ENCODE data around the gene MNT. TPM values are rescaled to one million over a fixed set of nuclear protein-coding genes. Genes with fewer than 3 reads are reported as not detected.

Gene MNT
- total and polyA plus RNA-seq, 9 of the 15 experiments (the other 6 are each of a cell fraction or from before 2014, with no cell fraction given): 0.18 to 23.8 (median 5.3) TPM

DNA sequence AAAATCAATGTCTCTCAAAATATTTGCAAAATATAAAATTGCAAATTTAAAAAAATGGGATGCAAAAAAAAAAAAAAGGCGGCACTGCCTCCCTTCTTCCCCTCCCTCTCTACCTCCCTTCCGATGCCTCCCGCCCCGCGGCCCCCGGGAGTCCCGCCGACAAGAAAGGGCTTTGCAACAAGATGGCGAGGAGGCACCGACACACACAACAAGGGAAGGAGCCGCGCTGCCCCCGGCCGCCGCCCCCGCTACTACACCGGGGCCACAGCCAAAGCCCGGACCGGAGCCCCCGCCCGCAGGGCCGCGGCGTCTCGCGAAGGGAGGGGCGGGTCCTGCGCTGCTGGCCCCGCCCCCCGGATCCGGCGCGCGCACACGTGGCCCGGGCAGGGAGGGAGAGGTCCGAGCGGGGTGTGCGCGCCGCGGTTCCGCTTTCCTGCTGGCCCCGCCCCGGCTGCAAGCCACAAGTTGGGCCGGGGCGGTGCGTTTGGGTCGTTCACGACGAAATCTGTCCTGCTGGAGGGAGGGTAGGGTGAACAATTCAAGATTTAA, at the start of gene MNT (continued):
- peak; percentile 25 for TF ChIP-seq SMAD1 (IDR thresholded peaks at IDR 0.05; ENCODE audit: low read depth, low read length, partially characterized antibody)
- no peak for TF ChIP-seq ZNF696 (CRISPR knock-in tag; conservative IDR thresholded peaks at IDR 0.05)
- TF ChIP-seq MAFK (IDR thresholded peaks at IDR 0.05; ENCODE audit: low read length): no peak
- TF ChIP-seq, protein P1, sequence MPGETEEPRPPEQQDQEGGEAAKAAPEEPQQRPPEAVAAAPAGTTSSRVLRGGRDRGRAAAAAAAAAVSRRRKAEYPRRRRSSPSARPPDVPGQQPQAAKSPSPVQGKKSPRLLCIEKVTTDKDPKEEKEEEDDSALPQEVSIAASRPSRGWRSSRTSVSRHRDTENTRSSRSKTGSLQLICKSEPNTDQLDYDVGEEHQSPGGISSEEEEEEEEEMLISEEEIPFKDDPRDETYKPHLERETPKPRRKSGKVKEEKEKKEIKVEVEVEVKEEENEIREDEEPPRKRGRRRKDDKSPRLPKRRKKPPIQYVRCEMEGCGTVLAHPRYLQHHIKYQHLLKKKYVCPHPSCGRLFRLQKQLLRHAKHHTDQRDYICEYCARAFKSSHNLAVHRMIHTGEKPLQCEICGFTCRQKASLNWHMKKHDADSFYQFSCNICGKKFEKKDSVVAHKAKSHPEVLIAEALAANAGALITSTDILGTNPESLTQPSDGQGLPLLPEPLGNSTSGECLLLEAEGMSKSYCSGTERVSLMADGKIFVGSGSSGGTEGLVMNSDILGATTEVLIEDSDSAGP (CRISPR knock-in tag; IDR thresholded peaks at IDR 0.05): peak; percentile 78
- TF ChIP-seq TARDBP (IDR thresholded peaks at IDR 0.05): 0 out of 2 replicates have a peak, but pooled peaks have one; percentile 55
- TF ChIP-seq CBFA2T2 (conservative IDR thresholded peaks at IDR 0.05): no peak
- TF ChIP-seq TAF15 (IDR thresholded peaks at IDR 0.05; ENCODE audit: low read depth, low read length): no peak
- no peak for TF ChIP-seq NFE2L1 (tag; IDR thresholded peaks at IDR 0.05; ENCODE audit: borderline replicate concordance, low read depth)
- TF ChIP-seq, protein P2, sequence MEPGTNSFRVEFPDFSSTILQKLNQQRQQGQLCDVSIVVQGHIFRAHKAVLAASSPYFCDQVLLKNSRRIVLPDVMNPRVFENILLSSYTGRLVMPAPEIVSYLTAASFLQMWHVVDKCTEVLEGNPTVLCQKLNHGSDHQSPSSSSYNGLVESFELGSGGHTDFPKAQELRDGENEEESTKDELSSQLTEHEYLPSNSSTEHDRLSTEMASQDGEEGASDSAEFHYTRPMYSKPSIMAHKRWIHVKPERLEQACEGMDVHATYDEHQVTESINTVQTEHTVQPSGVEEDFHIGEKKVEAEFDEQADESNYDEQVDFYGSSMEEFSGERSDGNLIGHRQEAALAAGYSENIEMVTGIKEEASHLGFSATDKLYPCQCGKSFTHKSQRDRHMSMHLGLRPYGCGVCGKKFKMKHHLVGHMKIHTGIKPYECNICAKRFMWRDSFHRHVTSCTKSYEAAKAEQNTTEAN (CRISPR knock-in tag; IDR thresholded peaks at IDR 0.05): no peak
- TF ChIP-seq EP400 (IDR thresholded peaks at IDR 0.05): no peak
- TF ChIP-seq NELFE (IDR thresholded peaks at IDR 0.05; ENCODE audit: insufficient read depth, insufficient read length): no peak
- no peak for TF ChIP-seq ZNF143 (CRISPR knock-in tag; IDR thresholded peaks at IDR 0.05)
- TF ChIP-seq RUNX1 (IDR thresholded peaks at IDR 0.05; ENCODE audit: low read depth): no peak
- TF ChIP-seq, protein P3, sequence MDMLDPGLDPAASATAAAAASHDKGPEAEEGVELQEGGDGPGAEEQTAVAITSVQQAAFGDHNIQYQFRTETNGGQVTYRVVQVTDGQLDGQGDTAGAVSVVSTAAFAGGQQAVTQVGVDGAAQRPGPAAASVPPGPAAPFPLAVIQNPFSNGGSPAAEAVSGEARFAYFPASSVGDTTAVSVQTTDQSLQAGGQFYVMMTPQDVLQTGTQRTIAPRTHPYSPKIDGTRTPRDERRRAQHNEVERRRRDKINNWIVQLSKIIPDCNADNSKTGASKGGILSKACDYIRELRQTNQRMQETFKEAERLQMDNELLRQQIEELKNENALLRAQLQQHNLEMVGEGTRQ (CRISPR knock-in tag; IDR thresholded peaks at IDR 0.05): peak; percentile 64
- TF ChIP-seq ETS2 (tag; IDR thresholded peaks at IDR 0.05; ENCODE audit: borderline replicate concordance, poor library complexity, severe bottlenecking): no peak
- no peak for TF ChIP-seq POU5F1 (IDR thresholded peaks at IDR 0.05; ENCODE audit: borderline replicate concordance, low read depth, low read length, partially characterized antibody)
- TF ChIP-seq, protein P4, sequence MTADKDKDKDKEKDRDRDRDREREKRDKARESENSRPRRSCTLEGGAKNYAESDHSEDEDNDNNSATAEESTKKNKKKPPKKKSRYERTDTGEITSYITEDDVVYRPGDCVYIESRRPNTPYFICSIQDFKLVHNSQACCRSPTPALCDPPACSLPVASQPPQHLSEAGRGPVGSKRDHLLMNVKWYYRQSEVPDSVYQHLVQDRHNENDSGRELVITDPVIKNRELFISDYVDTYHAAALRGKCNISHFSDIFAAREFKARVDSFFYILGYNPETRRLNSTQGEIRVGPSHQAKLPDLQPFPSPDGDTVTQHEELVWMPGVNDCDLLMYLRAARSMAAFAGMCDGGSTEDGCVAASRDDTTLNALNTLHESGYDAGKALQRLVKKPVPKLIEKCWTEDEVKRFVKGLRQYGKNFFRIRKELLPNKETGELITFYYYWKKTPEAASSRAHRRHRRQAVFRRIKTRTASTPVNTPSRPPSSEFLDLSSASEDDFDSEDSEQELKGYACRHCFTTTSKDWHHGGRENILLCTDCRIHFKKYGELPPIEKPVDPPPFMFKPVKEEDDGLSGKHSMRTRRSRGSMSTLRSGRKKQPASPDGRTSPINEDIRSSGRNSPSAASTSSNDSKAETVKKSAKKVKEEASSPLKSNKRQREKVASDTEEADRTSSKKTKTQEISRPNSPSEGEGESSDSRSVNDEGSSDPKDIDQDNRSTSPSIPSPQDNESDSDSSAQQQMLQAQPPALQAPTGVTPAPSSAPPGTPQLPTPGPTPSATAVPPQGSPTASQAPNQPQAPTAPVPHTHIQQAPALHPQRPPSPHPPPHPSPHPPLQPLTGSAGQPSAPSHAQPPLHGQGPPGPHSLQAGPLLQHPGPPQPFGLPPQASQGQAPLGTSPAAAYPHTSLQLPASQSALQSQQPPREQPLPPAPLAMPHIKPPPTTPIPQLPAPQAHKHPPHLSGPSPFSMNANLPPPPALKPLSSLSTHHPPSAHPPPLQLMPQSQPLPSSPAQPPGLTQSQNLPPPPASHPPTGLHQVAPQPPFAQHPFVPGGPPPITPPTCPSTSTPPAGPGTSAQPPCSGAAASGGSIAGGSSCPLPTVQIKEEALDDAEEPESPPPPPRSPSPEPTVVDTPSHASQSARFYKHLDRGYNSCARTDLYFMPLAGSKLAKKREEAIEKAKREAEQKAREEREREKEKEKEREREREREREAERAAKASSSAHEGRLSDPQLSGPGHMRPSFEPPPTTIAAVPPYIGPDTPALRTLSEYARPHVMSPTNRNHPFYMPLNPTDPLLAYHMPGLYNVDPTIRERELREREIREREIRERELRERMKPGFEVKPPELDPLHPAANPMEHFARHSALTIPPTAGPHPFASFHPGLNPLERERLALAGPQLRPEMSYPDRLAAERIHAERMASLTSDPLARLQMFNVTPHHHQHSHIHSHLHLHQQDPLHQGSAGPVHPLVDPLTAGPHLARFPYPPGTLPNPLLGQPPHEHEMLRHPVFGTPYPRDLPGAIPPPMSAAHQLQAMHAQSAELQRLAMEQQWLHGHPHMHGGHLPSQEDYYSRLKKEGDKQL (CRISPR knock-in tag; IDR thresholded peaks at IDR 0.05; ENCODE audit: borderline replicate concordance): no peak
- no peak for TF ChIP-seq LEF1 (IDR thresholded peaks at IDR 0.05)
- TF ChIP-seq DIDO1 (tag; IDR thresholded peaks at IDR 0.05; ENCODE audit: low read depth): no peak
- TF ChIP-seq ZFX (CRISPR knock-in tag; IDR thresholded peaks at IDR 0.05): peak; percentile 2; the same call in 1 of the 2 replicates

Measured in K562 (cell line).